Measurements from ENCODE around the gene CDC26.

- TF ChIP-seq, protein P1, sequence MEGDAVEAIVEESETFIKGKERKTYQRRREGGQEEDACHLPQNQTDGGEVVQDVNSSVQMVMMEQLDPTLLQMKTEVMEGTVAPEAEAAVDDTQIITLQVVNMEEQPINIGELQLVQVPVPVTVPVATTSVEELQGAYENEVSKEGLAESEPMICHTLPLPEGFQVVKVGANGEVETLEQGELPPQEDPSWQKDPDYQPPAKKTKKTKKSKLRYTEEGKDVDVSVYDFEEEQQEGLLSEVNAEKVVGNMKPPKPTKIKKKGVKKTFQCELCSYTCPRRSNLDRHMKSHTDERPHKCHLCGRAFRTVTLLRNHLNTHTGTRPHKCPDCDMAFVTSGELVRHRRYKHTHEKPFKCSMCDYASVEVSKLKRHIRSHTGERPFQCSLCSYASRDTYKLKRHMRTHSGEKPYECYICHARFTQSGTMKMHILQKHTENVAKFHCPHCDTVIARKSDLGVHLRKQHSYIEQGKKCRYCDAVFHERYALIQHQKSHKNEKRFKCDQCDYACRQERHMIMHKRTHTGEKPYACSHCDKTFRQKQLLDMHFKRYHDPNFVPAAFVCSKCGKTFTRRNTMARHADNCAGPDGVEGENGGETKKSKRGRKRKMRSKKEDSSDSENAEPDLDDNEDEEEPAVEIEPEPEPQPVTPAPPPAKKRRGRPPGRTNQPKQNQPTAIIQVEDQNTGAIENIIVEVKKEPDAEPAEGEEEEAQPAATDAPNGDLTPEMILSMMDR (IDR thresholded peaks at IDR 0.05; ENCODE audit: low read depth, low read length): no peak
- no peak for TF ChIP-seq EZH2phosphoT487 (IDR thresholded peaks at IDR 0.05; ENCODE audit: low read depth)
These were observed 53.4 kb downstream of the CDC26 start for GRCh38 chr9:113221800-113222481.

Data from OCI-LY3 (cell line).